Measurements from ENCODE around the gene UCK1. TPM values are rescaled to one million over a fixed set of nuclear protein-coding genes. Genes with fewer than 3 reads are reported as not detected.

UCK1 gene
- polyA plus RNA-seq, 1 donor (not counting 4 experiments of a cell fraction or from before 2014, with no cell fraction given), result 15.4 TPM

DNA sequence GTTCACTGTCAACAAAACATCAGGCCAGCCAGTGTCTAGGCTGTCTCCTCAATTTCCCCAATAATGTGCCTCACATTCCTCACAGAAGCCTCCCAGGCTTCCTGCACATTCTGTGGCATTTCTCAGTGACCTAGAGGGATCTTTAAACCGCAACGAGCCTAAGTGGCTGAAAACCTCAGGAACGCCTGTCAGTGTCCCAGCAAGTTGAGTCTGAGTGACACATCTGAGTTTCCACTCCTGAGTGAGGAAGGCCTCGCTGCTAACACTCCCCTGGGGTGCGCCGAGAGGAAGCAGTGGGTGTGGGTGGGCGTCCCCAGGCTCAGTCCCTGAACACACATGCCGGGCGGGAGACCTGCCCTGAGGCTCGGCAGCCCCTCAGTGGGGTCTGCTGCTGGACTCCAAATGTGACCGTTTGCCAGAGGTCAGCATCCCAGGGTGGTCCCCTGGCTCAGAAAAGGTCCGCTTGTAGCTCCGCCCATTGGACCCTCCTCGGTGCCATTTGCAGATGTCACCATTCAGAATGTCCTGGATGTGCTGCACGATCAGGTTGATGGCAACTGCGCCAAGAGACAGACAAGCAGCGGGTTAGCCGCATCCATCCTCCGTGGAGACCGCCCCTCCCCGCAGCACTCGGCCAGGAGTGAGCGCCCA lies 6.3 kb downstream of the UCK1 start:
- Histone ChIP-seq H3K27me3 (ENCODE audit: control insufficient read depth, extremely low read depth, insufficient read depth, low read length) (no peaks in the 10 kb centered on the region), H3K4me3 (ENCODE audit: control insufficient read depth in 2 of 3, extremely low read depth in 1 of 3, insufficient read depth in 2 of 3, low read depth in 1 of 3, low read length in 3 of 3) (no peak overlapping the region), H3K4me2 (ENCODE audit: control insufficient read depth, extremely low read depth, insufficient read depth, low read depth, low read length) (no peak overlapping the region), H3K9ac (ENCODE audit: control insufficient read depth, extremely low read depth, insufficient read depth, low read length) (no peak overlapping the region), H3K27ac (ENCODE audit: control insufficient read depth, insufficient read depth, low read length) (no peak overlapping the region), H3K4me1 (ENCODE audit: control insufficient read depth, extremely low read depth, insufficient read depth, low read length) (peaks cover under 1% of the 10 kb centered on the region), H3K9me1 (ENCODE audit: control insufficient read depth, extremely low read depth, insufficient read depth, low read length) (no peaks in the 10 kb centered on the region), H3K36me3 (ENCODE audit: control insufficient read depth in 2 of 2, extremely low read depth in 1 of 2, insufficient read depth in 2 of 2, low read length in 2 of 2) (peaks cover 38 to 40% of the 10 kb centered on the region in 2 experiments), H2AFZ (ENCODE audit: control insufficient read depth, low read length) (no peak overlapping the region), H3K9me3 (ENCODE audit: control insufficient read depth, low read depth, low read length) (no peaks in the 10 kb centered on the region), H3K79me2 (ENCODE audit: control insufficient read depth, insufficient read depth, low read length) (peaks cover under 1% of the 10 kb centered on the region), H4K20me1 (ENCODE audit: control insufficient read depth, extremely low read depth, insufficient read depth, low read length) (peaks cover 4% of the 10 kb centered on the region)
- TF ChIP-seq EZH2 (IDR thresholded peaks at IDR 0.05; ENCODE audit: low read length), result no peak
- TF ChIP-seq, protein P1, sequence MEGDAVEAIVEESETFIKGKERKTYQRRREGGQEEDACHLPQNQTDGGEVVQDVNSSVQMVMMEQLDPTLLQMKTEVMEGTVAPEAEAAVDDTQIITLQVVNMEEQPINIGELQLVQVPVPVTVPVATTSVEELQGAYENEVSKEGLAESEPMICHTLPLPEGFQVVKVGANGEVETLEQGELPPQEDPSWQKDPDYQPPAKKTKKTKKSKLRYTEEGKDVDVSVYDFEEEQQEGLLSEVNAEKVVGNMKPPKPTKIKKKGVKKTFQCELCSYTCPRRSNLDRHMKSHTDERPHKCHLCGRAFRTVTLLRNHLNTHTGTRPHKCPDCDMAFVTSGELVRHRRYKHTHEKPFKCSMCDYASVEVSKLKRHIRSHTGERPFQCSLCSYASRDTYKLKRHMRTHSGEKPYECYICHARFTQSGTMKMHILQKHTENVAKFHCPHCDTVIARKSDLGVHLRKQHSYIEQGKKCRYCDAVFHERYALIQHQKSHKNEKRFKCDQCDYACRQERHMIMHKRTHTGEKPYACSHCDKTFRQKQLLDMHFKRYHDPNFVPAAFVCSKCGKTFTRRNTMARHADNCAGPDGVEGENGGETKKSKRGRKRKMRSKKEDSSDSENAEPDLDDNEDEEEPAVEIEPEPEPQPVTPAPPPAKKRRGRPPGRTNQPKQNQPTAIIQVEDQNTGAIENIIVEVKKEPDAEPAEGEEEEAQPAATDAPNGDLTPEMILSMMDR (optimal IDR thresholded peaks at IDR 0.05 in 1 of 3, IDR thresholded peaks at IDR 0.05 in 1 of 3, conservative IDR thresholded peaks at IDR 0.05 in 1 of 3; ENCODE audit: extremely low read depth in 1 of 3, insufficient read depth in 2 of 3, low read length in 3 of 3), result no peak
- dilution Hi-C loops (cut with MboI; ENCODE audit: extremely low pct_ligation_motif_present, low sequenced_read_pairs), result no loop called here
- no peak for DNase-seq (ENCODE audit: low read depth, low spot score)
- no peak for FAIRE-seq

DNA sequence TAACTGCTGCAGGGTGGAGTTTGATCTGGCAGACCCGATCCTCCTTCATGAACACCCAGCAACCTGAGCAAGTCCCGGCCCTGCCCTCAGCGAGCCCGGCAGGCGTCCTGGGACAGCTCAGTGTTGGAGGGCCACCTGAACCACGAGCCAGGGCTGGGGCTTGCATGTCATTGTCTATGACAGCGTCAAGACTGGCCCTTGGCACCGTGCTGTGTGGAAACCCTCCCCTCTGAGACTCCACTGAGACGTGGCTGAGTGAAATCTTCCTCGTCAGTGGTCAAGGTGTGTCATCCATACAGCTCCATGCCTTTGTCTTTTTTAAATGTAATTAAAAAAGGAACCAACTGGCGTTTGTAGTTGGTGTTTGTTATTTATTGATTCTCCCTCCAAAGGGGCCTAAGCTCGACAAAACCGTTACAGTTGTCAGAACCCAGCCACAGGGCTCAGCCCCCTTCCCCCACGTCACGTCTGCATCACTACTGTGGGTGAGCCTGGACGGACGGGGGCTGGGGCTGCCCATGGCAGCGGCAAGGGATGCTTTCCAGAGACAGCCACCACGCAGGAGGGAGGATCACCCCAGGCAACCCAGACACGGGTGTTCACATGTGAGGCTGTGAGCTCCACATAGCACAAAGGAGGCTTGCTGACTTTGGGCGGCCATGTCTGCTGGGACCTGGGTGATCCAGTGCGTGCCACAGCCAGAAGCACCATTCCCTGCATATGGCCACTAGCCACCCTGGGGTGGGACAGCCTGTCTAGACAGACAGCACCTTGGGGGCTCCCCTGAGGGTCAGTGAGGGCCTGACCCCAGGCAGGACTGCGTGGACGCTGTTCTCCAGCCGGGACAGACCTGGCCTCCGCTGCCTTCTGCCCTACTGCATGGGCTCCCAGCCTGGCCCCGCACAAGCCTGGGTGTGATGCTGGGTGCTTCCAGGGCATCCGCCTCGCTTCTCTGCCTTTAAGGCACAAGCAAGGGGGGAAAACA lies 7.3 kb downstream of the UCK1 start:
- no peak for FAIRE-seq
- dilution Hi-C loops (cut with MboI; ENCODE audit: extremely low pct_ligation_motif_present, low sequenced_read_pairs), result no loop called here
- Histone ChIP-seq H3K36me3 (ENCODE audit: control insufficient read depth in 2 of 2, extremely low read depth in 1 of 2, insufficient read depth in 2 of 2, low read length in 2 of 2) (peaks cover 34 to 45% of the 10 kb centered on the region in 2 experiments), H3K4me2 (ENCODE audit: control insufficient read depth, extremely low read depth, insufficient read depth, low read depth, low read length) (no peak overlapping the region), H3K27ac (ENCODE audit: control insufficient read depth, insufficient read depth, low read length) (no peak overlapping the region), H2AFZ (ENCODE audit: control insufficient read depth, low read length) (no peak overlapping the region), H4K20me1 (ENCODE audit: control insufficient read depth, extremely low read depth, insufficient read depth, low read length) (peaks cover 4% of the 10 kb centered on the region), H3K4me1 (ENCODE audit: control insufficient read depth, extremely low read depth, insufficient read depth, low read length) (no peaks in the 10 kb centered on the region), H3K4me3 (ENCODE audit: control insufficient read depth in 2 of 3, extremely low read depth in 1 of 3, insufficient read depth in 2 of 3, low read depth in 1 of 3, low read length in 3 of 3) (no peak overlapping the region), H3K79me2 (ENCODE audit: control insufficient read depth, insufficient read depth, low read length) (no peaks in the 10 kb centered on the region), H3K9me3 (ENCODE audit: control insufficient read depth, low read depth, low read length) (no peaks in the 10 kb centered on the region), H3K27me3 (ENCODE audit: control insufficient read depth, extremely low read depth, insufficient read depth, low read length) (no peaks in the 10 kb centered on the region), H3K9ac (ENCODE audit: control insufficient read depth, extremely low read depth, insufficient read depth, low read length) (no peak overlapping the region), H3K9me1 (ENCODE audit: control insufficient read depth, extremely low read depth, insufficient read depth, low read length) (no peaks in the 10 kb centered on the region)
- no peak for TF ChIP-seq EZH2 (IDR thresholded peaks at IDR 0.05; ENCODE audit: low read length)
- TF ChIP-seq, protein P1 (optimal IDR thresholded peaks at IDR 0.05 in 1 of 3, IDR thresholded peaks at IDR 0.05 in 1 of 3, conservative IDR thresholded peaks at IDR 0.05 in 1 of 3; ENCODE audit: extremely low read depth in 1 of 3, insufficient read depth in 2 of 3, low read length in 3 of 3), result no peak
- no peak for DNase-seq (ENCODE audit: low read depth, low spot score)

Measured in keratinocyte (primary cell).